ENCODE measurements around the gene TFPI. TPM values are rescaled to one million over a fixed set of nuclear protein-coding genes. Genes with fewer than 3 reads are reported as not detected.

The TFPI gene
- polyA plus RNA-seq (2013, experiment 1 of 2) = 0.96 TPM
- polyA plus RNA-seq (2013, experiment 2 of 2) = 1.1 TPM

- no peak within 1 kb of the TSS for H3K18ac ChIP-seq (ENCODE audit: low read length)
- H3K4me3 ChIP-seq (ENCODE audit: low read length in 2 of 2) = peak within 1 kb of the TSS in 1 of 2 donors; percentile 44
These were observed at the start of gene TFPI for GRCh38 chr2:187554011-187554703. Gene TFPI (minus strand): TSS chr2:187554435. CDS start chr2:187503768, 50,667 bp downstream.

GRCh38 chr2:187594801-187595200, 40.6 kb upstream of the TFPI start:
- no peak overlapping the region for H2AFZ ChIP-seq (ENCODE audit: low read length)
- H3K27ac ChIP-seq (replicated peaks; ENCODE audit: low read length) = no peak overlapping the region
- no peak for DNase-seq (ENCODE audit: low spot score)
- no peak overlapping the region for H3K23ac ChIP-seq (ENCODE audit: low read depth, low read length, poor library complexity)
- no peaks in the 10 kb centered on the region for H3K36me3 ChIP-seq (replicated peaks in 1 of 2; ENCODE audit: control insufficient read depth in 2 of 2, insufficient read depth in 2 of 2, low read length in 2 of 2)
- H2BK120ac ChIP-seq (ENCODE audit: low read depth, low read length) = no peak overlapping the region
- H3K4me2 ChIP-seq (ENCODE audit: insufficient read depth, low read length, poor library complexity, severe bottlenecking) = no peak overlapping the region
- H2BK12ac ChIP-seq (ENCODE audit: low read length) = no peak overlapping the region
- WGBS, 2 donors (ENCODE audit: extremely low coverage in 2 of 2, insufficient read length in 2 of 2, insufficient replicate concordance in 1 of 2) = no CpG with 5 or more reads among the region's 1 CpG
- H3K4me3 ChIP-seq (ENCODE audit: low read length in 2 of 2) = no peak overlapping the region
- no peak overlapping the region for H3K4ac ChIP-seq (ENCODE audit: low read length)
- H3K14ac ChIP-seq (ENCODE audit: low read length) = no peak overlapping the region
- H3K4me1 ChIP-seq (ENCODE audit: control insufficient read depth in 2 of 2, insufficient read depth in 1 of 2, low read depth in 1 of 2, low read length in 2 of 2) = no peaks in the 10 kb centered on the region
- H2BK15ac ChIP-seq (ENCODE audit: low read length) = no peak overlapping the region
- no peaks in the 10 kb centered on the region for H3K79me1 ChIP-seq (ENCODE audit: low read depth, low read length)
- no peak overlapping the region for H3K18ac ChIP-seq (ENCODE audit: low read length)
- no peak overlapping the region for H4K8ac ChIP-seq (ENCODE audit: low read depth, low read length)
- no peak overlapping the region for H4K91ac ChIP-seq (ENCODE audit: low read depth, low read length, poor library complexity)
- peaks cover 0 to 11% of the 10 kb centered on the region in 2 donors for H3K9me3 ChIP-seq (replicated peaks in 1 of 2; ENCODE audit: control insufficient read depth in 2 of 2, insufficient read depth in 1 of 2, low read depth in 1 of 2, low read length in 2 of 2)
- no peak overlapping the region for H2AK5ac ChIP-seq (ENCODE audit: low read depth, low read length)
- H2BK5ac ChIP-seq (ENCODE audit: low read length) = no peak overlapping the region
- H3K27me3 ChIP-seq (ENCODE audit: control insufficient read depth in 3 of 3, insufficient read depth in 3 of 3, low read depth in 1 of 3, low read length in 3 of 3) = no peaks in the 10 kb centered on the region
- no peak overlapping the region for H3K9ac ChIP-seq (ENCODE audit: low read depth, low read length, poor library complexity)

More at GRCh38 chr2:187554011-187554703, at the start of gene TFPI:
- Histone ChIP-seq H2AK5ac (ENCODE audit: low read depth, low read length) (no peak within 1 kb of the TSS), H3K4ac (ENCODE audit: low read length) (no peak within 1 kb of the TSS), H2BK5ac (ENCODE audit: low read length) (no peak within 1 kb of the TSS), H3K23ac (ENCODE audit: low read depth, low read length, poor library complexity) (no peak within 1 kb of the TSS), H2BK12ac (ENCODE audit: low read length) (no peak within 1 kb of the TSS), H3K4me2 (ENCODE audit: insufficient read depth, low read length, poor library complexity, severe bottlenecking) (no peak within 1 kb of the TSS), H3K4me1 (ENCODE audit: control insufficient read depth in 2 of 2, insufficient read depth in 1 of 2, low read depth in 1 of 2, low read length in 2 of 2) (no peaks in the 10 kb centered on the region), H3K36me3 (replicated peaks in 1 of 2; ENCODE audit: control insufficient read depth in 2 of 2, insufficient read depth in 2 of 2, low read length in 2 of 2) (no peaks in the 10 kb centered on the region), H4K8ac (ENCODE audit: low read depth, low read length) (no peak within 1 kb of the TSS), H3K9ac (ENCODE audit: low read depth, low read length, poor library complexity) (no peak within 1 kb of the TSS), H2AFZ (ENCODE audit: low read length) (peak within 1 kb of the TSS; percentile 84), H3K79me1 (ENCODE audit: low read depth, low read length) (no peaks in the 10 kb centered on the region), H2BK120ac (ENCODE audit: low read depth, low read length) (no peak within 1 kb of the TSS), H3K27me3 (ENCODE audit: control insufficient read depth in 3 of 3, insufficient read depth in 3 of 3, low read depth in 1 of 3, low read length in 3 of 3) (no peaks in the 10 kb centered on the region), H4K91ac (ENCODE audit: low read depth, low read length, poor library complexity) (no peak within 1 kb of the TSS), H3K27ac (replicated peaks; ENCODE audit: low read length) (no peak within 1 kb of the TSS), H2BK15ac (ENCODE audit: low read length) (no peak within 1 kb of the TSS), H3K14ac (ENCODE audit: low read length) (no peak within 1 kb of the TSS), H3K9me3 (replicated peaks in 1 of 2; ENCODE audit: control insufficient read depth in 2 of 2, insufficient read depth in 1 of 2, low read depth in 1 of 2, low read length in 2 of 2) (peaks cover 0 to 5% of the 10 kb centered on the region in 2 donors)
- no peak for DNase-seq (ENCODE audit: low spot score)
- no CpG with 5 or more reads among the region's 9 CpGs for WGBS, 2 donors (ENCODE audit: extremely low coverage in 2 of 2, insufficient read length in 2 of 2, insufficient replicate concordance in 1 of 2)

GRCh38 chr2:187593697-187594096, 39.5 kb upstream of the TFPI start:
- H3K9ac ChIP-seq (ENCODE audit: low read depth, low read length, poor library complexity) = no peak overlapping the region
- no peak overlapping the region for H3K4me3 ChIP-seq (ENCODE audit: low read length in 2 of 2)
- DNase-seq (ENCODE audit: low spot score) = no peak
- no peak overlapping the region for H3K27ac ChIP-seq (replicated peaks; ENCODE audit: low read length)
- no peak overlapping the region for H2BK15ac ChIP-seq (ENCODE audit: low read length)
- H3K4ac ChIP-seq (ENCODE audit: low read length) = no peak overlapping the region
- H2BK12ac ChIP-seq (ENCODE audit: low read length) = no peak overlapping the region
- H4K8ac ChIP-seq (ENCODE audit: low read depth, low read length) = no peak overlapping the region
- no peak overlapping the region for H2AK5ac ChIP-seq (ENCODE audit: low read depth, low read length)
- no peaks in the 10 kb centered on the region for H3K36me3 ChIP-seq (replicated peaks in 1 of 2; ENCODE audit: control insufficient read depth in 2 of 2, insufficient read depth in 2 of 2, low read length in 2 of 2)
- H4K91ac ChIP-seq (ENCODE audit: low read depth, low read length, poor library complexity) = no peak overlapping the region
- H3K9me3 ChIP-seq (replicated peaks in 1 of 2; ENCODE audit: control insufficient read depth in 2 of 2, insufficient read depth in 1 of 2, low read depth in 1 of 2, low read length in 2 of 2) = peaks cover 0 to 11% of the 10 kb centered on the region in 2 donors
- H3K27me3 ChIP-seq (ENCODE audit: control insufficient read depth in 3 of 3, insufficient read depth in 3 of 3, low read depth in 1 of 3, low read length in 3 of 3) = no peaks in the 10 kb centered on the region
- H3K18ac ChIP-seq (ENCODE audit: low read length) = no peak overlapping the region
- H3K79me1 ChIP-seq (ENCODE audit: low read depth, low read length) = no peaks in the 10 kb centered on the region
- no peak overlapping the region for H3K14ac ChIP-seq (ENCODE audit: low read length)
- H2AFZ ChIP-seq (ENCODE audit: low read length) = no peak overlapping the region
- no peak overlapping the region for H2BK5ac ChIP-seq (ENCODE audit: low read length)
- H3K23ac ChIP-seq (ENCODE audit: low read depth, low read length, poor library complexity) = no peak overlapping the region
- H3K4me2 ChIP-seq (ENCODE audit: insufficient read depth, low read length, poor library complexity, severe bottlenecking) = no peak overlapping the region
- H3K4me1 ChIP-seq (ENCODE audit: control insufficient read depth in 2 of 2, insufficient read depth in 1 of 2, low read depth in 1 of 2, low read length in 2 of 2) = no peaks in the 10 kb centered on the region
- WGBS, 2 donors (ENCODE audit: extremely low coverage in 2 of 2, insufficient read length in 2 of 2, insufficient replicate concordance in 1 of 2) = no CpG with 5 or more reads among the region's 1 CpG
- H2BK120ac ChIP-seq (ENCODE audit: low read depth, low read length) = no peak overlapping the region

- Histone ChIP-seq H3K9ac (ENCODE audit: low read depth, low read length, poor library complexity) (no peak overlapping the region), H4K91ac (ENCODE audit: low read depth, low read length, poor library complexity) (no peak overlapping the region), H3K9me3 (replicated peaks in 1 of 2; ENCODE audit: control insufficient read depth in 2 of 2, insufficient read depth in 1 of 2, low read depth in 1 of 2, low read length in 2 of 2) (peaks cover 0 to 11% of the 10 kb centered on the region in 2 donors), H3K79me1 (ENCODE audit: low read depth, low read length) (no peaks in the 10 kb centered on the region), H3K4me1 (ENCODE audit: control insufficient read depth in 2 of 2, insufficient read depth in 1 of 2, low read depth in 1 of 2, low read length in 2 of 2) (no peaks in the 10 kb centered on the region), H3K4me3 (ENCODE audit: low read length in 2 of 2) (no peak overlapping the region), H3K4me2 (ENCODE audit: insufficient read depth, low read length, poor library complexity, severe bottlenecking) (no peak overlapping the region), H3K27me3 (ENCODE audit: control insufficient read depth in 3 of 3, insufficient read depth in 3 of 3, low read depth in 1 of 3, low read length in 3 of 3) (no peaks in the 10 kb centered on the region), H3K36me3 (replicated peaks in 1 of 2; ENCODE audit: control insufficient read depth in 2 of 2, insufficient read depth in 2 of 2, low read length in 2 of 2) (no peaks in the 10 kb centered on the region), H3K23ac (ENCODE audit: low read depth, low read length, poor library complexity) (no peak overlapping the region), H3K4ac (ENCODE audit: low read length) (no peak overlapping the region), H2BK12ac (ENCODE audit: low read length) (no peak overlapping the region), H2BK120ac (ENCODE audit: low read depth, low read length) (no peak overlapping the region), H3K27ac (replicated peaks; ENCODE audit: low read length) (no peak overlapping the region), H2BK15ac (ENCODE audit: low read length) (no peak overlapping the region), H4K8ac (ENCODE audit: low read depth, low read length) (no peak overlapping the region), H2AFZ (ENCODE audit: low read length) (no peak overlapping the region), H2AK5ac (ENCODE audit: low read depth, low read length) (no peak overlapping the region), H2BK5ac (ENCODE audit: low read length) (no peak overlapping the region), H3K18ac (ENCODE audit: low read length) (no peak overlapping the region), H3K14ac (ENCODE audit: low read length) (no peak overlapping the region)
- no peak for DNase-seq (ENCODE audit: low spot score)
These were observed 38.9 kb upstream of the TFPI start for GRCh38 chr2:187593098-187593497.
